HPDE6-E6E7 (cell line): ENCODE data around the gene PCNX1.
"Not testable (repeated sequence)": the region's sequence is repeated elsewhere in the genome, so short reads cannot be mapped to it uniquely, and the experiment has no call there.

ENCODE experiments used
- DNase-seq: peaks from one replicate; pipeline ENCODE4 v3.0.0; 2011; ENCODE audit warnings: missing footprints; ENCODE audit errors: extremely low spot score

The PCNX1 gene

DNA sequence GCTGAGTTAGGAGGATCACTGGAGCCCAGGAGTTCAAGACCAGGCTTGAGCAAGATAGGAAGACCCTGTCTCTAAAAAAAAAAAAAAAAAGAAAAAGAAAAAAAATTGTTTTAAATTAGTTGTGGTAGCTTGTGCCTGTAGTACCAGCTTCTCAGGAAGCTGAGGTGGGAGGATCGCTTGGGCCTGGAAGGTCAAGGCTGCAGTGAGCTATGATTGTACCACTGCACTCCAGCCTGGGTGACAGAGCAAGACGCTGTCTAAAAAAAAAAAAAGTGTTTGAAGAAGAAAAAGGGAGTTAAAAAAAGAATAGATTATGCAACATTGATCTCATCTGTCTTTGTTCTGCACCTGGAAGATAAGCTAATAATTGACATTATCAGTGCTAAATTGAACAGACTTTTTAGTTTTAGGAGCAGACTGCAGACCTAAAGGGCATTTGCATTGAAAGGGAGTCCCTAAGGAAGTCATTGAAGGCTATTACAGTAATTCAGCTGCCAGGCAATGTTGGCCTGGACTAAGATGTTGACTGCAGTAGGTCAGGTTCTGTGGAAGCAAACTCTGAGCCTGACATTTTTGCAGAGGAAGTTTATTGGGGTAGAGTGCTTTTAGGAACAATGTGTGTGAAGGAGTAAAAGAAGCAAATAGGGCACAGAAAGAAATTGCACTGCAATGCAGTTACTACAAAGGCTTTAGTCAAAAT is 215.8 kb downstream of the PCNX1 start:
- no peak for DNase-seq

DNA sequence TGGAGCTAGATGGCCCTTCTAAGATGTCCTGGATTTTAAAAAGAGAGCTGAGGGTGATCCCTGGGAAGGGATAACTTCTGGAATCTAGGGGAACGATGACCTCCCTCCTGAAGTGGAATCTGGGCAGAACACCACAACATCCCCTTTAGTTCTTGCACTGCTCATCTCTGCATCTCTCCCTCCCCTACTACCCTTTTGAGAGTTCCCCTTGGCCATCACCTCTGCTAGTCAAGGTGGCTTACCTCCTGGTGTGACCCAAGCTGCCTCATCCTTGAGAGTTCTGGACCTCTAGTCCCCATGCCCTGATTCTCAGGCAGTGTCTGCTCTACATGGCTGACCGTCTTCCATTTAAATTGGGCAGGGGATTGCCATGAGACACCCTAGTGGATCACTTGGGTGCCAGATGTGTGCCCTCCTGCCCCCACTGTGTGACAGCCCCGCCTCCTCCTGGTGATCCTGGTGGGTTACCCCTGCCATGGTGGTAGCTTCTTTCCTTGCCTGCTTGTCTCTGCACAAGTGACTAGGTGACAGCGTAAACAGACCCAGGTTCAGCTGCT is 216.4 kb downstream of the PCNX1 start:
- no peak for DNase-seq

DNA sequence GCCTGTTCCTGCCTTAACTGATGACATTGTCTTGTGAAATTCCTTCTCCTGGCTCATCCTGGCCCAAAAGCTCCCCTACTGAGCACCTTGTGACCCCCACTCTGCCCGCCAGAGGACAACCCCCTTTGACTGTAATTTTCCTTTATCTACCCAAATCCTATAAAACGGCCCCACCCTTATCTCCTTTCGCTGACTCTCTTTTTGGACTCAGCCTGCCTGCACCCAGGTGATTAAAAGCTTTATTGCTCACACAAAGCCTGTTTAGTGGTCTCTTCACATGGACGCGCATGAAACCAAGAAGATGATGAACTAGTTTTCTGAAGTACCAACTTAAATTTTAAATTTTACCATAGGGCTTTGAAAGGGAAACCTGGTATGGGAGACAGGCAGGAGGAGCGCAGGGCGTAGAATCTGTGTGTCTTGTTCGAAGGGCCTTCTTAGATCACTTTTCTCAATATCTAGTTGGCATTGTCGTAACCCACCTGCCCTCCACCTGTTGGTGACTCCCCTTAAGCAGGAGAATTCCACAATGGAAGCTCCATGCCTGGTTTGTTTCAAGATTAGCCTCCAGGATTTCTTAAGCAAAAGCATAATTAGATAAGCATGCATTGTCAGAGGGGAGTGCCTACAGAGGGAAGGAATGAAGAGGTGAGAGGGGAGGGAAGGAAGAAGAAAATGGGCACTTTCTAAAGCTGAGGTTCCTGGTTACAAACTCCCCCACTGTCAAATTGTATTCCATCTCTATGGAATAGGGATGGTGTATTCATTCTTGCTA is 222.6 kb downstream of the PCNX1 start:
- DNase-seq: not testable (repeated sequence)

DNA sequence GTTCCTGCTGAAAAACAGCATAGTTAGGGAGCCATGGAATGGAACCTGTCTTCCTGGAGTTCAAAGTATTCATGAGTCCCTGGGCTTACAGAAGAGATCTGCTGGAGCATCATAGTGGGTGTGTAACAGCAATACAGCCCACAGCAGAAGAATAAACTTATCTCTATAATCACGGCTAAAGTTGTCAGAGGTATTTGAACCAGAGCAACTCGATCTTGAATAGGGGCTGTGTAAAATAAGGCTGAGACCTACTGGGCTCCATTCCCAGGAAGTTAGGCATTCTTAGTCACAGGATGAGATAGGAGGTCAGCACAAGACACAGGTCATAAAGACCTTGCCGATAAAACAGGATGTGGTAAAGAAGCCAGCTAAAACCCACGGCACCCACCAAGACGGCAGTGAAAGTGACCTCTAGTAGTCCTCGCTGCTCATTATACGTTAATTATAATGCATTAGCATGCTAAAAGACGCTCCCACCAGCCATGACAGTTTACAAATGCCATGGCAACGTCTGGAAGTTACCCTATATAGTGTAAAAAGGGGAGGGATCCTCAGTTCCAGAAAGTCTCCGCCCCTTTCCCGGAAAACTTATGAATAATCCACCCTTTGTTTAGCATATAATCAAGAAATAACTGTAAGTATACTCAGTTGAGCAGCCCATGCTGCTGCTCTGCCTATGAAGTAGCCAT is 223.4 kb downstream of the PCNX1 start:
- no peak for DNase-seq

DNA sequence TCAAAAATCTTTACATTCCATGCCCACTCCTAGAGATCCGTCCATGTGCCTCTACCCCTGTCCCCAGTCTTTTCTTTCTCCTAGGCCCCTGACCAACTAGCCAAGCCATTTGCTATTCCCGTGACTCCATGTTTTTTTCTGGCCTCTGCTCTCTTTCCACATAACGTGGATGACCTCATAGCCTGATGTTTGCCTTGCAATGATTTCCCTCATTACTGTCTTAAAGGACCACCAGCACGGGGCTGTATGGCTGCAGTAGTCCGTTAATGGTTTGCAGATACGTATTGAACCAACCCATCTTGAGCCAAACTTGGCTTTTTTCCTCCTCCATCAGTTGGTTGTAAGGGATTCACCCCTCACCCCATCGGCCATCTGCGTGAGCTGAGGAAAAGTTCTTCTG is 226.0 kb downstream of the PCNX1 start:
- DNase-seq: no peak

DNA sequence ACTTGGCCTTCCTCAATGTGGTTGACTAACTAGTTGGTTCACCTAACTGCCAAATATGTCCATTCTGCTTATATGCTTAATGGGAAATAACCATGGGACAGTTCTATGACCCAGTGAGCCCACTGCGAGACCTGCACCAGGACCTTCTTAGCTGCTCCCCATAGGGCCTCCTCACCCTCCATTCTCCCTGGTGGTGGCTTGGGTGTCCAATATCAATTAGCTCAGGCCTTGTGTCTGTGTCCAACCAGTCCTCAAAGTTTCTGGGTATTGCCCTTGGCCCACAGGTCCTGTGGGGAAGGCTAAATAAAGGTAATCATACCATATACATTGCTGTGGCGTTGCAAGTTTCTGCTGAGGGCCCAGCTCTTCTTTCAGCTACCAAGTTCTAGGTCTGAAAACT is 228.2 kb downstream of the PCNX1 start:
- no peak for DNase-seq

DNA sequence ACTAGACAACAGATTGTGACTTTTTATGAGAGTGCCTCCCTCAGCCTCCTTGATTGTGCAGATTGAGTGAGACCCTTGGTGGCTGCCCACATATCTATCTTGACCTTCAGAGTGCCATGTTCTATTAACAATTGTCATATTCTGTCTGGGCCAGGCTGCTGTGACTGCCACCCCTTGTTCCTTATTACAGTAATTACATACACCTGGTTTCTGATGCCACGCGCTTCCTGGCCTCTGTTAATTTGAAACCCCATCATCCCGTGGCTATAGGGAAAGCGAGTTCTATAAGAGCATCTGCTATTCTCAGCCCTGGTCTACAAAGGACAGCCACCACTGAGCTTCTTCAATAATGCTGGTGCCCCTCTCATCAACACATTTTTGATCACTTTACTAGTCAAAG is 228.7 kb downstream of the PCNX1 start:
- DNase-seq: no peak

DNA sequence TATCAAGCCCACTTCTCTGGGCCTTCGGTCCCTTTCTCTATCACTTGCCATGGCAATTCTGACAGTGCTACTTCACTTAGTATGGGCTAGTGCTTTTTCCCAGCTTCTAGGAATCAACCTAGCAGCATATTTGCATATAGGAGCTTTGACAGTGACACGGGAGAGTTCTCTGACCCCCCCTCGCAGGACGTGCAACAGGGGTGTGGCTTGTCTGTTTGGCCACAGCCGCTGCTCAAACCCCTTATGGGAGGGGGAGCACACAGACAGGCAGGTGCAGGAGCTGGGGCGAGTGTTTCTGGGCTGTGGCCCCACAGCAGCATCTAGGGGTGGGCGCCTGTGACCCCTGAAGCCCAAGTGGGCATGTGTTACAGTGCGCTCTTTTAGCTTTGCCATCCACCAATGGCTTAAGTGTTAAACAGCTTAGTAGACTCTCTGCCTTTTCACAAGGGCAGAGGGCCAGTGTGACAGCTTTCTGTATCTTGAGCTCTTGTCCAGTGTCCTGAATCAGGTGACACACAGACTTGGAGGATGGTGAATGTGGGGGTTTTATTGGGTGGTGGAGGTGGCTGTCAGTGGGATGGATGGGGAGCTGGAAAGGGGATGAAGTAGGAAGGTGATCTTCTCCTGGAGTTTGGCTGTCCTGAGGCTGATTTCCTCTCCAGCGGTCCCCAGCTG is 229.3 kb downstream of the PCNX1 start:
- no peak for DNase-seq

DNA sequence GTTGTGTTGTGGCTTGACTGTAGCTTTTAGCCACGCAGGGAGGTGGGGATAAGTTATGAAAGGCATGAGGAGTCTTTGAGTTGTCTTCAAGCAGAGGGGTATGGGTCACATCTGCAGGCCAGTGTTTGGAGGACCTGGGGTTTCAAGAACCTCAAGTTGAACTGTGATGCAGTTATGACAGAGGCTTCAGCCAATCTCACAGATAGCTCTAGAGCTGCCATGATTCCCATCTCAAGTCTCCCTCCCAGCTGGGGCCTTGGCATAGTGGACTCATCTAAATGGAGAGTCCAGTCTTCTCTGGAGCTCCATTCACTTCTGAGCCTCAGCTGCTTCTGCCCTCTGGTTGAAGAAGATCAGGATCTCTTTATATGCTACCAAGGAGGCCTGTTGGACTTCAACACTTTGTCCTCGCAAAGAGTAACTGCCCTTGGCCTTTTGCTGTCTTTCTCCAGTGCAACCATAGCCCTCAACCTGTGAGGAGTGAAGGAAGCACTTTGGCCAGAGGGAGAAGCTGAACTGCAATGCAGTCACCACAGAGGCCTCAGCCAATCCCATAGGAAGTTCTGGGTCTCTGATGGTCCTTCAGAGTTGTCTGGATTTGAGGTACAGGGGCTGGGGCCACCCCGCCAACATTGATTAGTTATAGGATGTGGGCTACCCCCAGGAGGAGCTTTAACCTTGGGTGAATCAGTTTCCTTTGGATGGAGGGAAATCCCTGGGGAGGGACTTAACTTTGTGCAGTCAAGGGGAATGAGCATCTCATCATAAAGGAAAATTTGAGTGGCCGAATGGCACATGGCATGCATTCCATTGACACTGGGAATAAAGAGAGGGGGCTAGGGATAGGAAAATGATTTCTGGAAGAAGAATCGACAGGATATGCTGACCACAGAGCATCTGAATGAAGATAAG is 230.5 kb downstream of the PCNX1 start:
- no peak for DNase-seq

DNA sequence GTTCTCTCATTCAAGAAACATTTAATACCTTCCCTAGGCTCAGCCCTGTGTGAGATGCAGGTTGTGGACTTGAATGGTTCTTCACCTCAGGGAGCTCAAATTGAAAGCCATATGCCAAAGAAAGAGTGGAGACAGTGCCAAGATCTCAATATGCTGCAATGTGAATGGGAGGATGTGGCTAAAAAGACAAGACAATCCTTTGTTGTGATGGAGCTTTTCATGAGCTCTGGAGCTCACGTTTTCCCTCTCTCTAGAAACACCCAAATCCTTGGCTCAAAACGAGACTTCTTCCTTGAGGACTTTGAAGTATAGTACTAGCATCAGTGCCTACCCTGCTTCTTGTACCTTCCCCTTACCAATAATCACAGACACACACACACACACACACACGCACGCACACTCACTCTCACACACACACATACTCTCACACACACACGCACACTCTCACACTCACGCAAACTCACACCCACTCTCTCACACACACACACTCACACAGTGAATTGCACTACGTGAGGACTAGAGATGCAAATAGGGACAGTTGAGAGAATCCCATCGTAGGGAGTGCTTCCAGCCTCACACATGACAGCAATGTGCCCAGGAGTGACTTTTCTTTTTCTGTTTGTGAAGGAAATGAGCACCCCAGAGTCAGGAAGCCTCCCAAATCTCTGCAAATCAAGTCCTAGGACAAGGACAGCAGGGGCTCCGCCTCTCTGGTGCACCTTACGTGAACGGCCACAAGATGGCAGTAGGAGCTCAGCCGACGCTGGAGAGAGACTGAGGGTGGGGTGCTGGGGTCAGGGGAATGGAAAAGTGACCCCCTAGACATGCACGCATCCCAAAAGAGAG is 231.4 kb downstream of the PCNX1 start:
- DNase-seq: peak; percentile 63

DNA sequence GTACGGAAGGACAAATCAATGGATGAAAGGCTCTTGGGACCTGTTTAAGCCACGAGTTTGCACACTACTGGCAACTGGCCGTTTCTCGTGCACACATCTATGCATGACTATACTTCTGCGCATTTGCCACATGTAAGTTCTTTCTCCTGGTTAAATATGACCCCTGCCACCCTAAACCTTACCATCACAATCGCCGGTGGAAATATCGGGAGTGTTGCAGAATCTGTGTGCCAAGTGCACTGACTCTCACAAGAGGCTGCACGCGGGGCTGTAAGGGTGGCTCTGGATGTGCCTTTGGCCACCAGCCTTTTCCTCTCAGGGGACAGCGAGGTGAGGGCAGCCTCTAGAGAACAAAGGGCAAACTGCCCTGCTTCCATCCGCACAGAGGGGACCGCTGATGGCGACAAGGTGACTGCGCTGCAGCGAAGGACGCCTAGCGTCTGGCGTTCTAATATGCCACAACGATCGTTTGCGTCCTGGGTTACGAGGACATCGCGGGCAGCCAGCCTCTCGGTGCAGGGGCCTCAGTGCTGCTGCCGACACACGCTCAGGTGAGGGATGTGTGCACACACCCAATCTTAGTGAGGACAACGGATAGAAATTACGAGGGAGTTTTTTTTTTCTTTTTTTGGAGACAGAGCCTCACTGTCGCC is 232.2 kb downstream of the PCNX1 start:
- DNase-seq: no peak

DNA sequence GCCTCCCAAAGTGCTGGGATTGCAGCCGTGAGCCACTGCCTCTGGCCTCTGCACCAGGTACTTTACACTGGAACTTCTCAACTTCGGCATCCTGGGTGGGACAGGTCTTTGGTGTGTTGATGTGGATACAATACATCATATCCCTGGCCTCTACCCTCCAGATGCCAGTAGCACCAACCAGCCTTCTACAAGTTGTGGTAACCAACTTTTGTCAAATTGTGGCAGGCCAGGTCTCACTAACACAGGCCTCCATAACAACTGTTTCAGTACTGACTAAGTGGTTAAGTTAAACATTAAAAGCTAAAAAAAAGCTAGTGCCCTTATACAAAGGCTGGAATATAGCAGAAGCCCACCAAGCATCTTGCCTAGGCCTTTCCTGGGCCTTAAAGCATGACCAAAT is 232.9 kb downstream of the PCNX1 start:
- no peak for DNase-seq

DNA sequence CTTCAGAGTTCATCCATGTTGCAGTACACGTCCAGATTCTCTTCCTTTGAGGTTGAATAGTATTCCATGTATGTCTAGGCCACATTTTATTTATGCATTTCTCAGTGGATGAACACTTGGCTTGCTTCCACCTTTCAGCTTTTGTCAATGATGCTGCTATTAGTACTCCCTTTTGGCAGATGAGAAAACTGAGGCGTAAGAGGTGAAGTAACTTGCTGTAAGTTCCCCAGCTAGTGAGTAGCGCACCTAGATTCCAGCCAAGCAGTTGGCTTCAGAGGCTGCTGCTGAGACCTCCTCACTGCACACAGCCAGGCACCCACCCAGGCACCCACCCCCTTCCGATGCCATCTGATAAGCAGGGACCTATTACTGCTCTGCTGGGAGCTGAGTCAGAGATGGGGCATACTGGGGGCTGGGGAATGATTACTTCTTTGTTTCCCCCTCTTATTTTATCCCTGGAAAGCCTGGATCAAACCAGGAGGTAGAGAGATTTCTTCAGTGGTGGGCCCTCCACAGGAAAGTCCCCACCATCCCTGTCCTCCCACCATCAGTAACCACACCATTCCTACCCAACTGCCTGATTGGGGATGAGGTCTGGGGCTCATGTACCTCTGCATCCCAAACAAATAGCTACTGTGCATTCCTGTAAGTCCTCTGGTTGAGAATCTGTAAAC is 234.6 kb downstream of the PCNX1 start:
- DNase-seq: no peak

DNA sequence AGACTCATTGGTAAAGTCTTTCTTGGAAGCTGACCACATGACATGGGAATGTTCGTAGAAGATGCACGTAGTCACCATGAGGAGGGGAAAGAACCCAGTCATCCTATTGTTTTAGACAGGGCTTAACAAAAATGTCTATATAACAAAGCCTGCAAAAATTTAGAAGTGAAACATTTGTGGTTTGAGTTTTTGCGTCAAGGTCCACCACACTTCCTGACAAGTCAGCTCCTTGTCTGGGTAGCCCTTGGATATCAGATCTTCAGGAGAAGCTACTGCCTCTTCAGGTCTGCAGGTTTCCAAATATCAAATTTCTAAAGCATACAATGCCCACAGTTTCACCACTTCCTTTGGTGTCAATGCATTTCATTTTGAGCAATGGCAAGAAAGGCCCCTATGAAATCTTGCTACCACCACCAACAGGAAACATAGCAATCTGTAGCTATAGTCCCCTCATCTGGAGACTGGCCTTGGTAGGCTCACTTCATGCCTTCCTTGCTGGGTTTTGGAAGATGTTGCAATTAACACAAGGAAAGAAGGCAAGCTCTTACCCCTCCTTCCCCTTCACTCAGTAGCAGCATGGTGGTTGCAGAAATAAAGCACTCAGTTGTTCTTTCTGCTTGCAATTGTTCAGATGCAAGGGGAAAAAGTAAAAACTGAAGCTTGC is 235.2 kb downstream of the PCNX1 start:
- DNase-seq: no peak

DNA sequence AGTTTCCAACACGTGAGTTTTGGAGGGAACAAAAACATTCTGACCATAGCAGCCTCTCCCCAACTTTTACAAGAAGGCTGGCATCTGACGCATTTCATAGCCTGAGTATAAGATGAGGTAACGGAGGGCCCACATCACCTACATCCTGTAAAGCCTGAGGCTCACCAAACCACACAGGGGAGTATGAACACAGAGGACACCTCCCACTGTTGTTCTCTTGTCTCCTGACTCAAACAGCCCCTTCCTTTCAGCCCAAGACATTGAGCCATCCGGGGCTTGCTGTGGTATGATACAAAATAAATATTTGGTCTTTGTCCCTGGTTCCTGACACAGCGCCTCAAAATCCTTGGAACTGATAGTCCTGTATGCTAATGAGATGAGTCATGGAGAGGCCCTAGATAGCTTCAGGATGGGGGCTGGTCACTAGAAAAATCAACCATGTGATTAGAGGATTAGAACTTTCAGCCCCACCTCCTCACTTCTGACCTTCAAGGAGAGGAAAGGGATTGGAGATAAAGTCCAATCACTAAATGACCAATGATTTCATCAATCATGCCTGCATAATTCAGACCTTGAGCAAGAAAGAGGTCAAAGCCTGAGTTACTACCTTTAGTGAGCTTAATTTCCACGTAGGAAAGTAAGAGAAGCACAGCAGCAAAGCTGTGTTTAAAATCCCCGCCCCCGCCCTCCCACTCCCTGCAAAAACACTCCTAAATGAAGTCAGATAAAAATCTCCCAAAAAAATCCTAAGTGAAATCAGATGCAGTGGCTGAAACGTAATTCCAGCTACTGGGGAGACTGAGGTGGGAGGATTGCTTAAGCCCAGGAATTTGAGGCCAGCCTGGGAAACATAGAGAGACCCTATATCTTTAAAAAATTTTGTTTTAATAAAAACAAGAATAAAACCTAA is 236.4 kb downstream of the PCNX1 start:
- no peak for DNase-seq

DNA sequence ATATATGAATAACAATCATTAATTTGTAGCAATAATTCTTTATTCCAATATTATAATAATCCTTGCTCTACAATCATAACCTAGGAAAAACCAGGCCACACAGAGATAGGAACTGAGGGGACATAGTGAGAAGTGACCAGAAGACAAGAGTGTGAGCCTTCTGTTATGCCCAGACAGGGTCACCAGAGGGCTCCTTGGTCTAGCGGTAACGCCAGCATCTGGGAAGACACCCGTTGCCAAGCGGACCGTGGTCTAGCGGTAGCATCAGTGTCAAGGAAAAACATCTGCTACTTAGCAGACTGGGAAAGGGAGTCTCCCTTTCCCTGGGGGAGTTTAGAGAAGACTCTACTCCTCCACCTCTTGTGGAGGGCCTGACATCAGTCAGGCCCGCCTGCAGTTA is 240.1 kb downstream of the PCNX1 start:
- DNase-seq: not testable (repeated sequence)

DNA sequence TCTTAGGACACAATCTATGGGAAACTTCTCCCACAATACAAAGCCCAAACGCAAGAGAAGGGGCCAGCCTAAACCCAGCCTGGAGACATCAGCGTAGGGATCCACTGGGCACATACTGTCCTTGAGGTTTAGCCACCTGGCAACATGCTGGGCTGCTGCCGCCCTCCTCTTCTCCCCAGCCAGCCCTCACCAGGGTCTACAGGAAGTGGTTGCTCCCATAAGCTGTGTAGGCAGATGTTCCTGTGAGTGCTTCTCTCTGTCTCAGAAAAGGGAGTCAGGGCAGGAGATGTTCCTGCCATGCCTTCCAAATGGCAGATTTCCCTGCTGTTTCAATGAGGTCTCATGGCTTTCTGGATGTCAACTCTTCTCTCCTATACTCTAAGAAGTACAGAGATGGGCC is 241.4 kb downstream of the PCNX1 start:
- no peak for DNase-seq
